T-helper 9 cell (primary cell): ENCODE data around the gene GRM7.

ENCODE experiments used
- DNase-seq: peaks from one replicate; pipeline ENCODE4 v3.0.0-alpha.2; 2020

GRM7 gene

GRCh38 chr3:7322957-7323669 lies 462.2 kb downstream of the GRM7 start:
- no peak for DNase-seq

- DNase-seq = no peak
Observed at GRCh38 chr3:7328339-7328738, 467.4 kb downstream of the GRM7 start.

GRCh38 chr3:7332696-7333095 lies 471.8 kb downstream of the GRM7 start:
- no peak for DNase-seq

- no peak for DNase-seq
Observed at GRCh38 chr3:7333125-7333524, 472.2 kb downstream of the GRM7 start.

- no peak for DNase-seq
Observed at GRCh38 chr3:7340795-7341194, 479.9 kb downstream of the GRM7 start.

- DNase-seq = no peak
Observed at GRCh38 chr3:7346364-7346763, 485.4 kb downstream of the GRM7 start.

GRCh38 chr3:7357101-7357500 lies 496.2 kb downstream of the GRM7 start:
- DNase-seq = no peak

- DNase-seq = no peak
Observed at GRCh38 chr3:7367968-7368367, 507.1 kb downstream of the GRM7 start.

GRCh38 chr3:7368597-7368996 lies 507.7 kb downstream of the GRM7 start:
- no peak for DNase-seq

- DNase-seq = no peak
Observed at GRCh38 chr3:7371693-7372572, 511.0 kb downstream of the GRM7 start.

GRCh38 chr3:7377103-7377502 lies 516.2 kb downstream of the GRM7 start:
- DNase-seq = no peak

- DNase-seq = no peak
Observed at GRCh38 chr3:7381741-7382140, 520.8 kb downstream of the GRM7 start.

- no peak for DNase-seq
Observed at GRCh38 chr3:7382293-7383010, 521.5 kb downstream of the GRM7 start.

GRCh38 chr3:7385635-7386034 lies 524.7 kb downstream of the GRM7 start:
- no peak for DNase-seq

- DNase-seq = no peak
Observed at GRCh38 chr3:7388026-7388425, 527.1 kb downstream of the GRM7 start.

- DNase-seq = no peak
Observed at GRCh38 chr3:7392206-7392605, 531.3 kb downstream of the GRM7 start.

- DNase-seq = no peak
Observed at GRCh38 chr3:7393944-7394605, 533.2 kb downstream of the GRM7 start.

GRCh38 chr3:7396534-7396933 lies 535.6 kb downstream of the GRM7 start:
- DNase-seq = no peak

- no peak for DNase-seq
Observed at GRCh38 chr3:7397097-7397496, 536.2 kb downstream of the GRM7 start.

GRCh38 chr3:7400360-7400759 lies 539.4 kb downstream of the GRM7 start:
- no peak for DNase-seq

GRCh38 chr3:7401418-7401817 lies 540.5 kb downstream of the GRM7 start:
- DNase-seq = no peak

- DNase-seq = no peak
Observed at GRCh38 chr3:7407107-7407506, 546.2 kb downstream of the GRM7 start.

GRCh38 chr3:7410782-7411181 lies 549.9 kb downstream of the GRM7 start:
- no peak for DNase-seq
